Measurements from ENCODE around the gene FRYL. TPM values are rescaled to one million over a fixed set of nuclear protein-coding genes. Genes with fewer than 3 reads are reported as not detected.

The FRYL gene
- total RNA-seq, 1 donor from 2014 or later = 30.8 TPM

DNA sequence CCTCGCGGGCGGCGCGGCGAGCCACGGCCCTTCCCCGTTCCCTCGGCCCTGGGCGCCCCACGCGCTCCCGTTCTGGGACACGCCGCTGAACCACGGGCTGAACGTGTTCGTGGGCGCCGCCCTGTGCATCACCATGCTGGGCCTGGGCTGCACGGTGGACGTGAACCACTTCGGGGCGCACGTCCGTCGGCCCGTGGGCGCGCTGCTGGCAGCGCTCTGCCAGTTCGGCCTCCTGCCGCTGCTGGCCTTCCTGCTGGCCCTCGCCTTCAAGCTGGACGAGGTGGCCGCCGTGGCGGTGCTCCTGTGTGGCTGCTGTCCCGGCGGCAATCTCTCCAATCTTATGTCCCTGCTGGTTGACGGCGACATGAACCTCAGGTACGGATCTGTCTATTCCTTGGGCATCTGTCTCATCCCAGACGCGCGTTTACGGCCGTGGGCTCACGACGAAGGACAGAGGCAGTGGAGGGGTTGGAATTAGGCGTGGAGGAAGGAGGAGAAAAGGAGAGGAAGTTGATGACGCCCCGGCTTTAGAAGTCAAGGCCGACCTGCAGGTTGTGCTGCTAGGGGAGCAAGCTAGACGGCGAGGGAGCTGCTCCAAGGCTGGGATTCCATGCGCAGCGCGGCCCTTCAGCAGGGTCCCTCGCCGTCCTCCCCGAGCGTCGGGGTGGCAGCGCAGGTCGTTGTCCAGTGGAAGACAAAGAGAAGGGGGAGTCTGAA lies 296.1 kb downstream of the FRYL start:
- peaks cover 54% of the 10 kb centered on the region for H3K27me3 Mint-ChIP-seq (ENCODE audit: low read depth)
- no peaks in the 10 kb centered on the region for H3K9me3 Mint-ChIP-seq (ENCODE audit: low read depth)
- H3K4me3 Mint-ChIP-seq (ENCODE audit: unreplicated experiment) = peak overlapping the region; percentile 46
- no peak overlapping the region for H3K27ac Mint-ChIP-seq (ENCODE audit: unreplicated experiment)
- TF ChIP-seq, protein P1, sequence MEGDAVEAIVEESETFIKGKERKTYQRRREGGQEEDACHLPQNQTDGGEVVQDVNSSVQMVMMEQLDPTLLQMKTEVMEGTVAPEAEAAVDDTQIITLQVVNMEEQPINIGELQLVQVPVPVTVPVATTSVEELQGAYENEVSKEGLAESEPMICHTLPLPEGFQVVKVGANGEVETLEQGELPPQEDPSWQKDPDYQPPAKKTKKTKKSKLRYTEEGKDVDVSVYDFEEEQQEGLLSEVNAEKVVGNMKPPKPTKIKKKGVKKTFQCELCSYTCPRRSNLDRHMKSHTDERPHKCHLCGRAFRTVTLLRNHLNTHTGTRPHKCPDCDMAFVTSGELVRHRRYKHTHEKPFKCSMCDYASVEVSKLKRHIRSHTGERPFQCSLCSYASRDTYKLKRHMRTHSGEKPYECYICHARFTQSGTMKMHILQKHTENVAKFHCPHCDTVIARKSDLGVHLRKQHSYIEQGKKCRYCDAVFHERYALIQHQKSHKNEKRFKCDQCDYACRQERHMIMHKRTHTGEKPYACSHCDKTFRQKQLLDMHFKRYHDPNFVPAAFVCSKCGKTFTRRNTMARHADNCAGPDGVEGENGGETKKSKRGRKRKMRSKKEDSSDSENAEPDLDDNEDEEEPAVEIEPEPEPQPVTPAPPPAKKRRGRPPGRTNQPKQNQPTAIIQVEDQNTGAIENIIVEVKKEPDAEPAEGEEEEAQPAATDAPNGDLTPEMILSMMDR (IDR thresholded peaks at IDR 0.05) = no peak
- H3K4me1 Mint-ChIP-seq (ENCODE audit: low read depth) = peaks cover 3% of the 10 kb centered on the region
- no peak for DNase-seq (ENCODE audit: low spot score)
- peaks cover 4% of the 10 kb centered on the region for H3K36me3 Mint-ChIP-seq (ENCODE audit: low read depth)

DNA sequence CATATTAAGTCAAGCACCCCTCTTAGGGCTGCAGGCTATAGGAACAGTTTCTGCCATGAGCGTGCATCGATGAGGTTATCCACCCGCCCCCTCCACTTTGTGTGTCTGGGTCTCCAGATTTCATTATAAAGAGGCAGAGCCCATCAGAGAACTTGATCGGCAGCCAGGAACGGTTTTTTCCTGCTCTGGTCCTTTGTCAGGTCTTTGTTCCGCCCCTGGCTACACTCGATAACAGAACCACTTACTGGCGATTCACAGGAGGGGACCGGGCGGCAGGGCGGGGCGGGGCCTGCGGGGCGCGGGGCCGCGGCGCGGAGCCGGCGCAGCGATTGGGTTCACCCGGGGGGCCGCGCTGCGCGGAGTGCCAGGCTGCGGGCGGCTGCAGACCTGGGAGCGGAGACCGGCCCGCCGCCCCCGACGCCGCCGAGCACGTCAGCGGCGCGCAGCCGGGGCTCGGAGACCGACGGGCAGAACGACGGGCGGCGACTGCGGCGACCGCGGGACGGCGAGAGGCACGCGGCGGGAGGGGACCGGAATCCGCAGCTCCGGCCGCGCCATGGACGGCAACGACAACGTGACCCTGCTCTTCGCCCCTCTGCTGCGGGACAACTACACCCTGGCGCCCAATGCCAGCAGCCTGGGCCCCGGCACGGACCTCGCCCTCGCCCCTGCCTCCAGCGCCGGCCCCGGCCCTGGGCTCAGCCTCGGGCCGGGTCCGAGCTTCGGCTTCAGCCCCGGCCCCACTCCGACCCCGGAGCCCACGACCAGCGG lies 296.9 kb downstream of the FRYL start, which contains the start of gene SLC10A4:
Gene SLC10A4, plus strand, starts transcription at position 338 of the 771 bp plus-strand sequence. Its CDS starts 219 bp downstream, at position 557.
- Mint-ChIP-seq H3K36me3 (ENCODE audit: low read depth) (peaks cover 4% of the 10 kb centered on the region), H3K9me3 (ENCODE audit: low read depth) (no peaks in the 10 kb centered on the region), H3K27ac (ENCODE audit: unreplicated experiment) (no peak within 1 kb of the TSS), H3K4me1 (ENCODE audit: low read depth) (peaks cover 3% of the 10 kb centered on the region), H3K27me3 (ENCODE audit: low read depth) (peaks cover 49% of the 10 kb centered on the region), H3K4me3 (ENCODE audit: unreplicated experiment) (peak within 1 kb of the TSS; percentile 58)
- TF ChIP-seq, protein P1 (IDR thresholded peaks at IDR 0.05) = no peak
- no peak for DNase-seq (ENCODE audit: low spot score)

DNA sequence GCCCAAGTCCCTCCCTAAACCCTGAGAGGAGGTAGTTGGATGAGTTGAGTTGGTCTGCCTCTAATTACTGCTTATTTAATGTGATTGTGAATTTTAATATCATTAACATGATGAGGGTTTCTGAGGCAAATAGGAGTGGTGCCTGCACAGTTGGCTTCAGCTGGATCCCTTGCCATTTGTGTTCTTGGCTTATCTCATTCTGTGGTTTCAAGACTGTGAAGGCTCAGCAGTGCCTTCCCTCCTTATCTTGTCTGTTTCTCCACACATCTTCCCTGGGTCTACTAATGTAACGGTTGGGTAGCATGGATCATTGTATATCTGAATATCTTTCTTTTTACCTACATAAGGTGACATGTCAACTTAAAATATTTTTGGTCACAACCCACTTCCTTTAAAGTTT lies 298.5 kb downstream of the FRYL start:
- no peak overlapping the region for H3K4me3 Mint-ChIP-seq (ENCODE audit: unreplicated experiment)
- H3K4me1 Mint-ChIP-seq (ENCODE audit: low read depth) = peaks cover 3% of the 10 kb centered on the region
- no peaks in the 10 kb centered on the region for H3K9me3 Mint-ChIP-seq (ENCODE audit: low read depth)
- H3K27ac Mint-ChIP-seq (ENCODE audit: unreplicated experiment) = no peak overlapping the region
- TF ChIP-seq, protein P1 (IDR thresholded peaks at IDR 0.05) = no peak
- peaks cover 4% of the 10 kb centered on the region for H3K36me3 Mint-ChIP-seq (ENCODE audit: low read depth)
- peaks cover 40% of the 10 kb centered on the region for H3K27me3 Mint-ChIP-seq (ENCODE audit: low read depth)
- DNase-seq (ENCODE audit: low spot score) = no peak

DNA sequence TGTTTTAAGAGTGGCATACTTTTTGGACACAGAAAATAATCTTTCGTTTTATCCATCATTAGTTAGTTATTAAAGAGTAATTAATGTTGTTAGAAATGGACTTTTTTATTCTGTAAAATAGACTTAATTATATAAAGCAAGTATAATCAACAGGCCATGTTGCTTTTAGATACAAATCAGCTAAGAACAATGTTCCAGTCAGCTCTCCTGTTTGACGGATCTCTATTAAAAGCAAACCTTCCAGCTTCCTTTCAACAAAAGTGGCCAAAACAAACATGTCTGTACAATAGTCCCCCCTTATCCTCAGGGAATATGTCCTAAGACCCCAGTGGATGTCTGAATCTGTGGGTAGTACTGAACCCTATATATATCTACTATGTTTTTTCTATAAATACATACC lies 301.8 kb downstream of the FRYL start:
- Mint-ChIP-seq H3K4me3 (ENCODE audit: unreplicated experiment) (no peak overlapping the region), H3K27ac (ENCODE audit: unreplicated experiment) (no peak overlapping the region), H3K4me1 (ENCODE audit: low read depth) (no peaks in the 10 kb centered on the region), H3K9me3 (ENCODE audit: low read depth) (no peaks in the 10 kb centered on the region), H3K36me3 (ENCODE audit: low read depth) (peaks cover 2% of the 10 kb centered on the region), H3K27me3 (ENCODE audit: low read depth) (peaks cover 31% of the 10 kb centered on the region)
- TF ChIP-seq, protein P1 (IDR thresholded peaks at IDR 0.05) = no peak
- DNase-seq (ENCODE audit: low spot score) = no peak

DNA sequence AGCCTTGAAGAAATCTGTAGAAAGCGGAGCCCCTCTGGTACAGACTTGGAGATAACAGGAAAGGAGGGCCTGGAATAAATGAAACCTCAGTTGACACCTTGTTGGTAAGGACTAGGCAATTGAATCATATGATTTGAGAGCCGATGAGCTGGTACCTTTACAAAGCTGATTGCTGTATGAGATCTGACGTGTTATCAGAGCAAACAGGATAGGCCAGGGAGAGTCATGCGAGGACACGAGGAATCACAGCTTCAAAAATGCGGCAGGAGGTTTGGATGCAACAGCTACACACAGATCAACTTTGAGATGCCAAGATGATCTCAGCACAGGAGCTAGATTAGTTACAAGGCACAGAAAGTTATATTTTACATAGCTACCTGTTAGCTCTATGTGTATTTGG lies 304.3 kb downstream of the FRYL start:
- peaks cover 2% of the 10 kb centered on the region for H3K36me3 Mint-ChIP-seq (ENCODE audit: low read depth)
- H3K4me1 Mint-ChIP-seq (ENCODE audit: low read depth) = peaks cover 2% of the 10 kb centered on the region
- TF ChIP-seq, protein P1 (IDR thresholded peaks at IDR 0.05) = no peak
- no peak for DNase-seq (ENCODE audit: low spot score)
- H3K4me3 Mint-ChIP-seq (ENCODE audit: unreplicated experiment) = no peak overlapping the region
- H3K9me3 Mint-ChIP-seq (ENCODE audit: low read depth) = no peaks in the 10 kb centered on the region
- H3K27ac Mint-ChIP-seq (ENCODE audit: unreplicated experiment) = no peak overlapping the region
- H3K27me3 Mint-ChIP-seq (ENCODE audit: low read depth) = peaks cover 13% of the 10 kb centered on the region

Data from chondrocyte (in vitro differentiated cells).